Fibroblast of lung (primary cell): ENCODE results near the gene PLEKHG4B.

Source experiments
- CTCF ChIP-seq, 2 donors: IDR thresholded peaks in 1 of 2; conservative IDR thresholded peaks in 1 of 2; 1 replicate in 1 of 2; 2 replicates in 1 of 2; pipeline ENCODE4 v1.5.1; 2011 to 2012; ENCODE audit warnings: low read length in 2 of 2, control low read depth in 1 of 2, inconsistent platforms in 1 of 2, low read depth in 1 of 2, mild to moderate bottlenecking in 1 of 2
- EZH2 ChIP-seq: IDR thresholded peaks from 2 replicates; pipeline ENCODE4 v1.5.1; 2012; ENCODE audit warnings: low read length, control low read depth, mild to moderate bottlenecking; ENCODE audit errors: missing control alignments

- TF ChIP-seq CTCF (conservative IDR thresholded peaks at IDR 0.05 in 1 of 2, IDR thresholded peaks at IDR 0.05 in 1 of 2; ENCODE audit: low read depth in 1 of 2, low read length in 2 of 2) = no peak
- no peak for TF ChIP-seq EZH2
Observed at GRCh38 chr5:157801-158200, 65.8 kb downstream of the PLEKHG4B start.
